ENCODE measurements around the gene SLC38A10. TPM values are rescaled to one million over a fixed set of nuclear protein-coding genes. Genes with fewer than 3 reads are reported as not detected.

SLC38A10 gene
- total RNA-seq, 2 experiments from 2014 or later = 56.0 to 147 TPM

DNA sequence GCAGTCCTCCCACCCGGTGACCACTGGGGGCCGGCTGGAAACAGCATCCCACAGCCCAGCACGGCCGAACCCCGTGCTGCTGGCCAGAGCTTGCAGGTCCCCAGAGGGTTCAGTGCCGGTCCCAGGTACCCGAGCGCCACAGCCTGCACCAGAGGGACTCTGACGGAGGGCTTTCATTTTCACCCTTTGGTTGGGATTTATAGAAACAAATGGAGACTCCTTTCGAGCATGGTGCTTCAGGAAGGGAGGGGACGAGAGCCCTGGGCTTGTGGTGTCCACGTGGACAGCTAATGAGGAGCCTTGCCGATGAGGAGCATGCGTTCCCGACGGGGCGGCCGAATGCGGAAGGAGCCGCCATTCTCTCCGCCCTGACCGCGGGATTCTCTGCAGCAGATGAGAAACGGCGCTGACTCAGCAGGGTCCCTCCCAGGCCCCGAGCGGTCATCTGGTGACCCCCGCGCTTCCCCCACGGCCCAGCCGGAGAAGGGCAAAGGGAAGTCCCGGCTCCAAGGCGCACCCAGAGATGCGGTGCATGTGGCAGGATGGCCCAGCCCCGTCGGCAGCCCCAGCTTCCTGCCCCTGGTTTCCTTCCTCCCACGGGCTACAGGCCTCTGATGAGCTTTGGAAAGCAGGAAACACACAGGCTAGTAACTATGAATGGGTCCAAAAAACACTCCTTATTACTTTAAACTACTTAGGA is 9.8 kb downstream of the SLC38A10 start:
- H3K4me2 ChIP-seq (ENCODE audit: low read length) = no peak overlapping the region
- CTCF ChIA-PET (ENCODE audit: unreplicated experiment) = no interaction called here
- H3K4me1 ChIP-seq (ENCODE audit: insufficient read depth, low read length, poor library complexity, severe bottlenecking) = no peaks in the 10 kb centered on the region
- DNase-seq (ENCODE audit: low spot score) = no peak
- no peaks in the 10 kb centered on the region for H3K9me3 ChIP-seq (ENCODE audit: low read length)
- POLR2A ChIA-PET = no interaction called here
- no peaks in the 10 kb centered on the region for H3K9me2 ChIP-seq (ENCODE audit: insufficient read depth, low read length)
- no peak overlapping the region for H3K27ac ChIP-seq (ENCODE audit: low read depth, low read length, poor library complexity, severe bottlenecking)
- peaks cover 4% of the 10 kb centered on the region; the same call in 1 of the 2 replicates for H3K79me2 ChIP-seq (ENCODE audit: insufficient read depth, low read depth, low read length)
- H3K4me3 ChIP-seq (ENCODE audit: low read depth, low read length, poor library complexity, severe bottlenecking) = no peak overlapping the region
- BruUV-seq (replicated peaks) = no TSS peak
- intact Hi-C loops (cut with micrococcal nuclease; ENCODE audit: unreplicated experiment) = no loop called here
- H4K20me1 ChIP-seq (ENCODE audit: insufficient read depth, low read length) = no peaks in the 10 kb centered on the region
- H3K36me3 ChIP-seq (ENCODE audit: insufficient read depth, low read length) = peaks cover 36% of the 10 kb centered on the region
- no peak overlapping the region for H2AFZ ChIP-seq (ENCODE audit: low read length)
- TF ChIP-seq CTCF (conservative IDR thresholded peaks at IDR 0.05; ENCODE audit: low read length) = no peak
- no peak for TF ChIP-seq EZH2phosphoT487 (IDR thresholded peaks at IDR 0.05; ENCODE audit: borderline replicate concordance, low read depth, low read length)

DNA sequence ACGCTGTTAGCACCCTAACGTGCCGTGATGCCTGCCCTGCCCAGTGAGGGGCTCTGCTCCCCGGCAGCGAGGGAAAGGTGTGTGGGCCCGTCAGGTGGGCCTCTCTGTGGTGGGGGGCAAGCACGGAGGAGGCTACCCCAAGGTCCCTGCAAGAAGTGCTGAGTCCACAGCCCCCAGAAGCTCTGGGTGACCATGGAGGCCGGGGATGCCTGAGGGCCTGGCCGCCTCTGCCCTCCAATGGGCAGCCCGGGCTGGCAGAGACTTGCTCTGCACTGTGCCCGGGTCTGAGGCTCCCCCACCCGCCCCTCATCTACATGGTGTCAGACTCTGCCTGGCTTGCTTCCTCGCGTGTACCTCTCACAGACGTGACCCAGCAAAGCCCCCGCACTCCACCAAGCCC is 12.2 kb downstream of the SLC38A10 start:
- peaks cover 36% of the 10 kb centered on the region for H3K36me3 ChIP-seq (ENCODE audit: insufficient read depth, low read length)
- CTCF ChIA-PET (ENCODE audit: unreplicated experiment) = no interaction called here
- BruUV-seq (replicated peaks) = no TSS peak

More for the DNA sequence above, 12.2 kb downstream of the SLC38A10 start:
- Histone ChIP-seq H3K4me1 (ENCODE audit: insufficient read depth, low read length, poor library complexity, severe bottlenecking) (no peaks in the 10 kb centered on the region), H3K4me2 (ENCODE audit: low read length) (no peak overlapping the region), H3K9me2 (ENCODE audit: insufficient read depth, low read length) (no peaks in the 10 kb centered on the region), H2AFZ (ENCODE audit: low read length) (no peak overlapping the region), H4K20me1 (ENCODE audit: insufficient read depth, low read length) (no peaks in the 10 kb centered on the region), H3K79me2 (ENCODE audit: insufficient read depth, low read depth, low read length) (no peaks in the 10 kb centered on the region), H3K9me3 (ENCODE audit: low read length) (no peaks in the 10 kb centered on the region), H3K4me3 (ENCODE audit: low read depth, low read length, poor library complexity, severe bottlenecking) (no peak overlapping the region), H3K27ac (ENCODE audit: low read depth, low read length, poor library complexity, severe bottlenecking) (no peak overlapping the region)
- DNase-seq (ENCODE audit: low spot score) = no peak
- POLR2A ChIA-PET = no interaction called here
- intact Hi-C loops (cut with micrococcal nuclease; ENCODE audit: unreplicated experiment) = no loop called here
- TF ChIP-seq CTCF (conservative IDR thresholded peaks at IDR 0.05; ENCODE audit: low read length) = no peak
- no peak for TF ChIP-seq EZH2phosphoT487 (IDR thresholded peaks at IDR 0.05; ENCODE audit: borderline replicate concordance, low read depth, low read length)

Measured in OCI-LY7 (cell line).